Loucy (cell line): Measurements from ENCODE around the gene SLCO2B1.

Experiments
- H2AFZ ChIP-seq: fragments of 200-600 bp; sonication (generic); 2 replicates; pipeline ENCODE4 v1.6.0; 2016; ENCODE audit warnings: antibody characterized with exemption, mild to moderate bottlenecking, low read length, moderate library complexity
- H3F3A ChIP-seq: fragments of 200-600 bp; 2 replicates; pipeline ENCODE4 v1.6.0; 2016; ENCODE audit warnings: antibody characterized with exemption, low read depth, mild to moderate bottlenecking
- H3K27me3 ChIP-seq: fragments of 200-600 bp; sonication (generic); 2 replicates; pipeline ENCODE4 v1.6.1; 2014; ENCODE audit warnings: low read length, mild to moderate bottlenecking; ENCODE audit not compliant: insufficient read depth, poor library complexity, severe bottlenecking
- H3K36me3 ChIP-seq: fragments of 200-600 bp; sonication (generic); 2 replicates; pipeline ENCODE4 v1.6.1; 2016; ENCODE audit warnings: low read length; ENCODE audit not compliant: insufficient read depth
- H3K4me1 ChIP-seq: fragments of 200-600 bp; sonication (generic); 2 replicates; pipeline ENCODE4 v1.5.1; 2014; ENCODE audit warnings: low read length, mild to moderate bottlenecking; ENCODE audit not compliant: insufficient read depth, poor library complexity, severe bottlenecking
- H3K4me2 ChIP-seq: fragments of 200-600 bp; sonication (generic); 2 replicates; pipeline ENCODE4 v1.6.0; 2014; ENCODE audit warnings: antibody characterized with exemption, low read length, low read depth, mild to moderate bottlenecking; ENCODE audit not compliant: poor library complexity, severe bottlenecking
- H3K4me3 ChIP-seq: fragments of 200-600 bp; sonication (generic); 2 replicates; pipeline ENCODE4 v1.5.1; 2014; ENCODE audit warnings: low read length, mild to moderate bottlenecking, mixed read lengths; ENCODE audit not compliant: poor library complexity, severe bottlenecking
- H3K79me2 ChIP-seq: fragments of 200-600 bp; sonication (generic); 2 replicates; pipeline ENCODE4 v1.6.1; 2014; ENCODE audit warnings: low read length; ENCODE audit not compliant: insufficient read depth
- H3K9ac ChIP-seq: fragments of 200-600 bp; sonication (generic); 2 replicates; pipeline ENCODE4 v1.6.0; 2014; ENCODE audit warnings: mild to moderate bottlenecking, low read depth, low read length, moderate library complexity; ENCODE audit not compliant: poor library complexity, severe bottlenecking
- H3K9me2 ChIP-seq: fragments of 200-600 bp; sonication (generic); replicated peaks from 2 replicates; pipeline ENCODE4 v1.6.1; 2016; ENCODE audit warnings: low read depth, low read length, mixed read lengths
- H3K9me3 ChIP-seq: fragments of 200-600 bp; sonication (generic); 2 replicates; pipeline ENCODE4 v1.6.1; 2014; ENCODE audit warnings: mild to moderate bottlenecking, antibody characterized with exemption, low read length, low read depth; ENCODE audit not compliant: insufficient read depth
- H4K20me1 ChIP-seq: fragments of 200-600 bp; sonication (generic); 2 replicates; pipeline ENCODE4 v1.6.0; 2014; ENCODE audit warnings: antibody characterized with exemption, low read length, mild to moderate bottlenecking; ENCODE audit not compliant: insufficient read depth, poor library complexity, severe bottlenecking
- CTCF ChIP-seq: fragments of 200-600 bp; sonication (generic); conservative IDR thresholded peaks from 2 replicates; pipeline ENCODE4 v1.5.1; 2014; ENCODE audit warnings: mild to moderate bottlenecking, antibody characterized with exemption, low read length
- EZH2phosphoT487 ChIP-seq: fragments of 200-600 bp; IDR thresholded peaks from 2 replicates; pipeline ENCODE4 v1.6.1; 2018; ENCODE audit warnings: antibody characterized with exemption, mild to moderate bottlenecking, moderate library complexity, borderline replicate concordance

Gene SLCO2B1

GRCh38 chr11:75158241-75158640 is 7.3 kb downstream of the SLCO2B1 start:
- H3K9me3 ChIP-seq, result no peaks in the 10 kb centered on the region
- H3K4me3 ChIP-seq, result no peak overlapping the region
- H3K79me2 ChIP-seq, result no peaks in the 10 kb centered on the region
- no peaks in the 10 kb centered on the region for H3K27me3 ChIP-seq
- H3K9ac ChIP-seq, result no peak overlapping the region
- no peak for TF ChIP-seq EZH2phosphoT487
- TF ChIP-seq CTCF, result no peak
- no peaks in the 10 kb centered on the region for H3F3A ChIP-seq
- H4K20me1 ChIP-seq, result no peaks in the 10 kb centered on the region
- peaks cover 5% of the 10 kb centered on the region for H3K4me1 ChIP-seq
- H3K4me2 ChIP-seq, result no peak overlapping the region
- no peaks in the 10 kb centered on the region for H3K9me2 ChIP-seq
- no peak overlapping the region for H2AFZ ChIP-seq
- H3K36me3 ChIP-seq, result no peaks in the 10 kb centered on the region

GRCh38 chr11:75158696-75159150 is 7.8 kb downstream of the SLCO2B1 start:
- no peaks in the 10 kb centered on the region for H3K27me3 ChIP-seq
- H3K4me3 ChIP-seq, result no peak overlapping the region
- H3K9me2 ChIP-seq, result no peaks in the 10 kb centered on the region
- H3K9ac ChIP-seq, result no peak overlapping the region
- no peak overlapping the region for H3K4me2 ChIP-seq
- no peaks in the 10 kb centered on the region for H4K20me1 ChIP-seq
- H3K36me3 ChIP-seq, result no peaks in the 10 kb centered on the region
- no peak for TF ChIP-seq CTCF
- TF ChIP-seq EZH2phosphoT487, result no peak
- H3K79me2 ChIP-seq, result no peaks in the 10 kb centered on the region
- no peaks in the 10 kb centered on the region for H3F3A ChIP-seq
- H3K9me3 ChIP-seq, result no peaks in the 10 kb centered on the region
- H2AFZ ChIP-seq, result no peak overlapping the region
- peaks cover 5% of the 10 kb centered on the region for H3K4me1 ChIP-seq

DNA sequence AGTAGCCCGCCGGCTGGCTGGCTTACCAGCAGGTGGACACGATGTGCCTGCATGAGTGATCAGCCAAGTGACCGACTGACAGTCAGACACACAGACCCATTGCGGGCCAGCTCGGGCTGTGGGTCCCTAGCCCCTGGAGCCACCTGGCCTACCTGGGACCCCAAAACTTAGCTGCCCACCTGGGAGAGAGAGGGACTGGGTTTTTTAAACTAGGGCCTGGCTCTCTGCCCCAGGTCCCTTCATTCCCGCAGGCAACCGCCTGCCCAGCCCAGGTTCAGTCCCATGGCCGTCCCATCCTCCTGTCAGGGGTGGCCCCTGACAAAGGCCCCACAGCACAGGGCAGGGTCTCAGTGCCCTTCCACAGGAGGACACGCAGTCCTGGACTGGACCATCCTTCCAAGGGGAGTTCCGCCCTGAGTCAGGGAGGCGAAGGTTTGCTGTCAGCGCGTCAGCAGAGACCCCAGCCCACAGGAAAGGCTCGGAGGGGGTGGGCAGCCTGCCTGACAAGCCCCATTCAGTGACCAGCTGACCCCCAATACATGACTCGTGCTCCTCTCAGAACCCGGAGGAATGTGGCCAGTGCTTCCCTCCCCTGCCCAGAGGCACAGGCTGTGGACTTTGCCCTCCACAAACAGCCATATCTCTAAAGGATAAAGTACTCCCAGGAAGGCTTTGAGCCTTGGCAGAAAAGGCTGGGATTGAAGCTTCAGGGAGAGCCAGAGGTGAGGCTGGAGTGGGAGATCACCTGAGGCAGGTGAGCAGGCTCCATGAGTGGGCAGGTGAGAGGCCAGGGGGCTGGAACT is 8.4 kb downstream of the SLCO2B1 start:
- Histone ChIP-seq H3K4me1 (peaks cover 5% of the 10 kb centered on the region), H3K9ac (no peak overlapping the region), H3K79me2 (no peaks in the 10 kb centered on the region), H3F3A (no peaks in the 10 kb centered on the region), H2AFZ (no peak overlapping the region), H3K4me3 (no peak overlapping the region), H3K9me2 (no peaks in the 10 kb centered on the region), H3K36me3 (no peaks in the 10 kb centered on the region), H4K20me1 (no peaks in the 10 kb centered on the region), H3K9me3 (no peaks in the 10 kb centered on the region), H3K4me2 (no peak overlapping the region), H3K27me3 (no peaks in the 10 kb centered on the region)
- TF ChIP-seq CTCF (no peak), EZH2phosphoT487 (no peak)
